T-helper 1 cell treated with Interleukin-12 subunit alpha and Interleukin-12 subunit beta and Interleukin-4 antibody, amounts not matched to agents 30 μg/mL and 1 μg/mL, for 36 hours (primary cell): Measurements from ENCODE around the gene PLAAT3.
"Not testable (repeated sequence)": the region's sequence is repeated elsewhere in the genome, so short reads cannot be mapped to it uniquely, and the experiment has no call there.

Experiments
- H3K27ac Mint-ChIP-seq: one replicate; pipeline ENCODE4 v1.8.0; 2021; ENCODE audit warnings: mild to moderate bottlenecking, mixed read lengths
- H3K27me3 Mint-ChIP-seq: one replicate; pipeline ENCODE4 v1.8.0; 2021; ENCODE audit warnings: low read depth, mixed read lengths
- H3K36me3 Mint-ChIP-seq: one replicate; pipeline ENCODE4 v1.8.0; 2021; ENCODE audit warnings: low read depth, mixed read lengths
- H3K4me1 Mint-ChIP-seq: one replicate; pipeline ENCODE4 v1.8.0; 2021; ENCODE audit warnings: low read depth, mixed read lengths
- H3K4me3 Mint-ChIP-seq: one replicate; pipeline ENCODE4 v1.8.0; 2021; ENCODE audit warnings: mild to moderate bottlenecking, moderate library complexity, mixed read lengths
- H3K9me3 Mint-ChIP-seq: one replicate; pipeline ENCODE4 v1.8.0; 2021; ENCODE audit warnings: mixed read lengths

Gene PLAAT3

GRCh38 chr11:63528729-63529278, 85.4 kb downstream of the PLAAT3 start:
- not testable (repeated sequence) for H3K4me3 Mint-ChIP-seq, H3K9me3 Mint-ChIP-seq, H3K27ac Mint-ChIP-seq, H3K36me3 Mint-ChIP-seq, H3K27me3 Mint-ChIP-seq
- peaks cover 39% of the 10 kb centered on the region for H3K4me1 Mint-ChIP-seq

GRCh38 chr11:63528156-63528555, 86.1 kb downstream of the PLAAT3 start:
- H3K27me3 Mint-ChIP-seq, H3K27ac Mint-ChIP-seq, H3K4me3 Mint-ChIP-seq, H3K36me3 Mint-ChIP-seq: not testable (repeated sequence)
- H3K4me1 Mint-ChIP-seq, result peaks cover 32% of the 10 kb centered on the region
- H3K9me3 Mint-ChIP-seq, result peaks cover 12% of the 10 kb centered on the region

- H3K27me3 Mint-ChIP-seq, result no peaks in the 10 kb centered on the region
- peaks cover 27% of the 10 kb centered on the region for H3K4me1 Mint-ChIP-seq
- no peak overlapping the region for H3K4me3 Mint-ChIP-seq
- H3K36me3 Mint-ChIP-seq, result peaks cover 3% of the 10 kb centered on the region
- no peak overlapping the region for H3K27ac Mint-ChIP-seq
- H3K9me3 Mint-ChIP-seq, result peaks cover 14% of the 10 kb centered on the region
Observed at GRCh38 chr11:63527667-63528066, 86.6 kb downstream of the PLAAT3 start.
